Naive thymus-derived CD4-positive, alpha-beta T cell (primary cell): ENCODE measurements around the gene LRP2. TPM values are rescaled to one million over a fixed set of nuclear protein-coding genes. Genes with fewer than 3 reads are reported as not detected.

ENCODE experiments used
- ATAC-seq: fragments of 150-1000 bp; cut with Tn5 transposase; 2 replicates; pipeline ENCODE4 v1.10.0; 2021; ENCODE audit warnings: mild to moderate bottlenecking, moderate library complexity
- CTCF ChIA-PET: fragments of 350-600 bp; sonication (Branson Sonifier 250); formaldehyde crosslinking; loops from one replicate; lab custom pipeline; 2021; ENCODE audit warnings: antibody characterized with exemption; lab: Charles Lee
- POLR2A ChIA-PET: fragments of 350-600 bp; sonication (Branson Sonifier 250); formaldehyde crosslinking; loops from one replicate; lab custom pipeline; 2021; ENCODE audit warnings: antibody characterized with exemption, inconsistent platforms; lab: Charles Lee
- DNase-seq, 9 donors: peaks; one replicate each; pipeline versions ENCODE4 v3.0.0 to v3.0.0-alpha.2; 2020 to 2022; ENCODE audit warnings: mixed read lengths in 1 of 9
- H3K27ac ChIP-seq: one replicate; pipeline ENCODE4 v1.7.0; 2013; ENCODE audit warnings: mild to moderate bottlenecking, low read depth, low read length, moderate library complexity
- H3K27me3 ChIP-seq, 2 donors: one replicate each; pipeline ENCODE4 v1.7.0; 2013; ENCODE audit warnings: low read length in 2 of 2, mild to moderate bottlenecking in 2 of 2, moderate library complexity in 2 of 2; ENCODE audit not compliant: control insufficient read depth in 2 of 2, insufficient read depth in 2 of 2
- H3K36me3 ChIP-seq, 3 experiments: 1 replicate in 2 of 3; 2 replicates in 1 of 3; pipeline ENCODE4 v1.7.0; 2013; ENCODE audit warnings: low read length in 3 of 3, mild to moderate bottlenecking in 3 of 3, moderate library complexity in 1 of 3; ENCODE audit not compliant: insufficient read depth in 3 of 3, control insufficient read depth in 2 of 3
- H3K4me1 ChIP-seq, 2 donors: one replicate each; pipeline ENCODE4 v1.7.0; 2013; ENCODE audit warnings: low read length in 2 of 2, mild to moderate bottlenecking in 2 of 2, moderate library complexity in 1 of 2; ENCODE audit not compliant: control insufficient read depth in 2 of 2, insufficient read depth in 2 of 2
- H3K4me3 ChIP-seq: 2 replicates; pipeline ENCODE4 v1.7.0; 2013; ENCODE audit warnings: mild to moderate bottlenecking, low read length
- H3K9me3 ChIP-seq, 3 experiments: 1 replicate in 2 of 3; 2 replicates in 1 of 3; pipeline ENCODE4 v1.7.0; 2013; ENCODE audit warnings: low read length in 3 of 3; ENCODE audit not compliant: control insufficient read depth in 2 of 3
- H3K27ac Mint-ChIP-seq, 9 donors: one replicate each; pipeline ENCODE4 v1.8.0; 2020 to 2022; ENCODE audit warnings: mixed read lengths in 9 of 9, mild to moderate bottlenecking in 8 of 9, moderate library complexity in 5 of 9, inconsistent platforms in 2 of 9
- H3K27me3 Mint-ChIP-seq, 5 donors: one replicate each; pipeline ENCODE4 v1.8.0; 2021 to 2022; ENCODE audit warnings: mixed read lengths in 5 of 5, mild to moderate bottlenecking in 1 of 5
- H3K36me3 Mint-ChIP-seq, 5 donors: one replicate each; pipeline ENCODE4 v1.8.0; 2020 to 2022; ENCODE audit warnings: mixed read lengths in 5 of 5, mild to moderate bottlenecking in 3 of 5, inconsistent platforms in 1 of 5
- H3K4me1 Mint-ChIP-seq, 7 donors: one replicate each; pipeline ENCODE4 v1.8.0; 2020 to 2022; ENCODE audit warnings: mixed read lengths in 7 of 7, mild to moderate bottlenecking in 3 of 7, inconsistent platforms in 1 of 7
- H3K4me3 Mint-ChIP-seq, 10 donors: one replicate each; pipeline ENCODE4 v1.8.0; 2020 to 2022; ENCODE audit warnings: mild to moderate bottlenecking in 10 of 10, mixed read lengths in 10 of 10, moderate library complexity in 6 of 10, inconsistent platforms in 2 of 10
- H3K9me3 Mint-ChIP-seq, 11 donors: one replicate each; pipeline ENCODE4 v1.8.0; 2020 to 2022; ENCODE audit warnings: mixed read lengths in 11 of 11, mild to moderate bottlenecking in 4 of 11, inconsistent platforms in 1 of 11, moderate library complexity in 1 of 11
- intact Hi-C, 2 donors: fragments of 100-400 bp; cut with micrococcal nuclease; formaldehyde crosslinking; loops; one replicate each; pipeline ENCODE4 v1.15.1; 2023
- polyA plus RNA-seq, 2 donors: library from polyadenylated mRNA; unstranded; fragments of 300-500 nt; fragmentation: Illumina TruSeq; gene quantifications; one replicate each; pipeline ENCODE4 v1.2.3, GENCODE V29; 2021
- total RNA-seq, 6 experiments: library from RNA in 5 of 6; stranded (reverse) in 5 of 6; gene quantifications; 1 replicate in 5 of 6; 2 replicates in 1 of 6; pipeline ENCODE4 v1.2.3 and lab custom pipeline; 2021 to 2026

The LRP2 gene
- total and polyA plus RNA-seq, 7 experiments from 2014 or later = 0.15 TPM; not detected in 6

GRCh38 chr2:169116327-169116726 is 246.0 kb downstream of the LRP2 start:
- DNase-seq (no peak), ATAC-seq (no peak)
- H3K4me3 Mint-ChIP-seq = no peak overlapping the region
- no peak overlapping the region for H3K27ac Mint-ChIP-seq
- H3K36me3 Mint-ChIP-seq = no peaks in the 10 kb centered on the region
- no peaks in the 10 kb centered on the region for H3K27me3 ChIP-seq
- peaks cover 0 to 9% (median 7%) of the 10 kb centered on the region in 7 donors for H3K4me1 Mint-ChIP-seq
- peaks cover 0 to 2% (median 0%) of the 10 kb centered on the region in 11 donors for H3K9me3 Mint-ChIP-seq
- no peak overlapping the region for H3K27ac ChIP-seq
- intact Hi-C loops = no loop called here
- POLR2A ChIA-PET = no interaction called here
- no peaks in the 10 kb centered on the region for H3K4me1 ChIP-seq
- peaks cover 4 to 11% (median 6%) of the 10 kb centered on the region in 5 donors for H3K27me3 Mint-ChIP-seq
- no peak overlapping the region for H3K4me3 ChIP-seq
- CTCF ChIA-PET = interaction anchor here (1.0 to 1.6 kb wide), 2 partner anchors 11 to 16 kb away, joined by 3 read pairs; no protein-coding TSS in a partner anchor
- no peaks in the 10 kb centered on the region for H3K9me3 ChIP-seq
- no peaks in the 10 kb centered on the region for H3K36me3 ChIP-seq

GRCh38 chr2:169114056-169114455 is 248.3 kb downstream of the LRP2 start:
- Histone ChIP-seq H3K27ac (no peak overlapping the region), H3K9me3 (no peaks in the 10 kb centered on the region), H3K27me3 (no peaks in the 10 kb centered on the region), H3K36me3 (no peaks in the 10 kb centered on the region), H3K4me3 (no peak overlapping the region), H3K4me1 (peaks cover 4 to 8% of the 10 kb centered on the region in 2 donors)
- H3K4me1 Mint-ChIP-seq = peaks cover 4 to 20% (median 8%) of the 10 kb centered on the region in 7 donors
- H3K36me3 Mint-ChIP-seq = no peaks in the 10 kb centered on the region
- H3K27ac Mint-ChIP-seq = no peak overlapping the region
- ChIA-PET CTCF (interaction anchor here (0.6 to 7.0 kb wide), 3 partner anchors 14 to 785 kb away, joined by 3 to 52 read pairs (median 3); no protein-coding TSS in a partner anchor), POLR2A (no interaction called here)
- no peak for DNase-seq
- peaks cover 0 to 10% (median 5%) of the 10 kb centered on the region in 5 donors for H3K27me3 Mint-ChIP-seq
- no peak for ATAC-seq
- no peaks in the 10 kb centered on the region for H3K9me3 Mint-ChIP-seq
- intact Hi-C loops = no loop called here
- H3K4me3 Mint-ChIP-seq = no peak overlapping the region

GRCh38 chr2:169112841-169113240 is 249.5 kb downstream of the LRP2 start:
- H3K9me3 ChIP-seq = no peaks in the 10 kb centered on the region
- ATAC-seq (no peak), DNase-seq (no peak)
- intact Hi-C loops = no loop called here
- POLR2A ChIA-PET = no interaction called here
- CTCF ChIA-PET = interaction anchor here (0.6 to 7.0 kb wide), 3 partner anchors 19 to 152 kb away, joined by 5 to 85 read pairs (median 52); no protein-coding TSS in a partner anchor
- Mint-ChIP-seq H3K4me1 (peaks cover 11 to 32% (median 18%) of the 10 kb centered on the region in 7 donors), H3K9me3 (no peaks in the 10 kb centered on the region), H3K27ac (no peak overlapping the region), H3K36me3 (no peaks in the 10 kb centered on the region), H3K27me3 (peaks cover 0 to 10% (median 5%) of the 10 kb centered on the region in 5 donors), H3K4me3 (no peak overlapping the region)
- H3K27me3 ChIP-seq = no peaks in the 10 kb centered on the region
- no peaks in the 10 kb centered on the region for H3K36me3 ChIP-seq
- H3K27ac ChIP-seq = no peak overlapping the region
- peaks cover 16 to 17% of the 10 kb centered on the region in 2 donors for H3K4me1 ChIP-seq
- no peak overlapping the region for H3K4me3 ChIP-seq

GRCh38 chr2:169110916-169111315 is 251.4 kb downstream of the LRP2 start:
- ATAC-seq (no peak), DNase-seq (no peak)
- Mint-ChIP-seq H3K27me3 (peaks cover 0 to 6% (median under 1%) of the 10 kb centered on the region in 5 donors), H3K4me3 (no peak overlapping the region), H3K9me3 (no peaks in the 10 kb centered on the region), H3K4me1 (peaks cover 24 to 44% (median 35%) of the 10 kb centered on the region in 7 donors), H3K36me3 (peaks cover 0 to 3% (median 0%) of the 10 kb centered on the region in 5 donors), H3K27ac (no peak overlapping the region)
- Histone ChIP-seq H3K27me3 (no peaks in the 10 kb centered on the region), H3K27ac (no peak overlapping the region), H3K9me3 (no peaks in the 10 kb centered on the region), H3K36me3 (no peaks in the 10 kb centered on the region), H3K4me1 (peaks cover 33 to 36% of the 10 kb centered on the region in 2 donors), H3K4me3 (no peak overlapping the region)
- CTCF ChIA-PET = interaction anchor here (1.3 to 7.0 kb wide), 4 partner anchors 14 to 150 kb away, joined by 4 to 85 read pairs (median 31); no protein-coding TSS in a partner anchor
- intact Hi-C loops = no loop called here
- POLR2A ChIA-PET = no interaction called here

GRCh38 chr2:169110419-169110818 is 251.9 kb downstream of the LRP2 start:
- Histone ChIP-seq H3K36me3 (no peaks in the 10 kb centered on the region), H3K4me3 (no peak overlapping the region), H3K9me3 (no peaks in the 10 kb centered on the region), H3K27ac (no peak overlapping the region), H3K4me1 (peaks cover 38 to 41% of the 10 kb centered on the region in 2 donors), H3K27me3 (no peaks in the 10 kb centered on the region)
- Mint-ChIP-seq H3K4me3 (no peak overlapping the region), H3K36me3 (peaks cover 0 to 4% (median 0%) of the 10 kb centered on the region in 5 donors), H3K27me3 (peaks cover 0 to 6% (median 0%) of the 10 kb centered on the region in 5 donors), H3K4me1 (peaks cover 29 to 49% (median 40%) of the 10 kb centered on the region in 7 donors), H3K9me3 (no peaks in the 10 kb centered on the region), H3K27ac (no peak overlapping the region)
- intact Hi-C loops = no loop called here
- ChIA-PET CTCF (interaction anchor here (0.9 to 7.0 kb wide), 8 partner anchors 9 to 149 kb away, joined by 4 to 85 read pairs (median 8); no protein-coding TSS in a partner anchor), POLR2A (no interaction called here)
- ATAC-seq = no peak
- DNase-seq = no peak

GRCh38 chr2:169109502-169110409 is 252.6 kb downstream of the LRP2 start:
- Mint-ChIP-seq H3K27me3 (peaks cover 0 to 6% (median 0%) of the 10 kb centered on the region in 5 donors), H3K27ac (peak overlapping the region in 1 of 9 donors; percentile 34), H3K9me3 (no peaks in the 10 kb centered on the region), H3K36me3 (peaks cover 0 to 4% (median 0%) of the 10 kb centered on the region in 5 donors), H3K4me3 (no peak overlapping the region), H3K4me1 (peaks cover 36 to 56% (median 46%) of the 10 kb centered on the region in 7 donors)
- Histone ChIP-seq H3K27me3 (no peaks in the 10 kb centered on the region), H3K27ac (no peak overlapping the region), H3K4me1 (peaks cover 45 to 48% of the 10 kb centered on the region in 2 donors), H3K4me3 (no peak overlapping the region), H3K36me3 (no peaks in the 10 kb centered on the region), H3K9me3 (no peaks in the 10 kb centered on the region)
- ChIA-PET CTCF (interaction anchor here (0.5 to 7.0 kb wide), 13 partner anchors 9 to 1693 kb away, joined by 3 to 85 read pairs (median 4); no protein-coding TSS in a partner anchor), POLR2A (no interaction called here)
- ATAC-seq (peak; percentile 62), DNase-seq (peak; percentile 45 to 77 (median 60))
- intact Hi-C loops = loop anchor here (1.0 to 5.0 kb wide), 8 partner anchors 23 to 817 kb away; partner anchors contain the start of gene LRP2 (in 1 of the 2)
